WTC11 (cell line): ENCODE results near the gene RPL35. TPM values are rescaled to one million over a fixed set of nuclear protein-coding genes. Genes with fewer than 3 reads are reported as not detected.

ENCODE experiments used
- ATAC-seq: fragments of 200-7000 bp; cut with Tn5 transposase; 2 replicates; pipeline ENCODE4 v1.10.0; 2021; ENCODE audit warnings: mild to moderate bottlenecking, moderate library complexity
- CTCF ChIA-PET: fragments of 300-600 bp; sonication (Branson Sonifier 250); formaldehyde crosslinking; loops from one replicate; lab custom pipeline; 2021; ENCODE audit warnings: antibody characterized with exemption; lab: Charles Lee
- POLR2A ChIA-PET: fragments of 350-600 bp; sonication (Branson Sonifier 250); formaldehyde crosslinking; loops from one replicate; lab custom pipeline; 2021; ENCODE audit warnings: antibody characterized with exemption; lab: Charles Lee
- DNase-seq: peaks from one replicate; pipeline ENCODE4 v3.0.0; 2021; ENCODE audit warnings: low spot score
- H3K27ac Mint-ChIP-seq: 2 replicates; pipeline ENCODE4 v1.8.0; 2021; ENCODE audit warnings: mixed read lengths
- H3K27me3 Mint-ChIP-seq: 2 replicates; pipeline ENCODE4 v1.8.0; 2021; ENCODE audit warnings: low read depth, mild to moderate bottlenecking, moderate library complexity, mixed read lengths
- H3K36me3 Mint-ChIP-seq: 2 replicates; pipeline ENCODE4 v1.8.0; 2021; ENCODE audit warnings: mixed read lengths
- H3K4me1 Mint-ChIP-seq: 2 replicates; pipeline ENCODE4 v1.8.0; 2022; ENCODE audit warnings: mixed read lengths
- H3K4me3 Mint-ChIP-seq: 2 replicates; pipeline ENCODE4 v1.8.0; 2021; ENCODE audit warnings: mild to moderate bottlenecking, moderate library complexity, mixed read lengths
- H3K9me3 Mint-ChIP-seq: 2 replicates; pipeline ENCODE4 v1.8.0; 2021; ENCODE audit warnings: mixed read lengths
- EMX1 ChIP-seq: fragments of 250-450 bp; sonication (Bioruptor Pico); IDR thresholded peaks from 2 replicates; pipeline ENCODE4 v1.8.0; 2021; ENCODE audit warnings: mild to moderate bottlenecking
- FOXJ3 ChIP-seq: sonication (generic); formaldehyde crosslinking; IDR thresholded peaks from 2 replicates; pipeline ENCODE4 v1.9.0; 2021; ENCODE audit warnings: missing genetic modification reagents, mild to moderate bottlenecking, borderline replicate concordance
- HMGA2 ChIP-seq: fragments of 250-450 bp; sonication (Bioruptor Pico); IDR thresholded peaks from 2 replicates; pipeline ENCODE4 v1.4.0; 2021; ENCODE audit warnings: mild to moderate bottlenecking, moderate library complexity
- MXD4 ChIP-seq: fragments of 250-450 bp; sonication (Bioruptor Pico); IDR thresholded peaks from 2 replicates; pipeline ENCODE4 v1.8.0; 2021; ENCODE audit warnings: mild to moderate bottlenecking, moderate library complexity, borderline replicate concordance
- MYBL2 ChIP-seq: sonication (generic); formaldehyde crosslinking; IDR thresholded peaks from 2 replicates; pipeline ENCODE4 v1.8.1; 2023; ENCODE audit warnings: mild to moderate bottlenecking, moderate library complexity, missing genetic modification reagents
- NR3C1 ChIP-seq: sonication (generic); formaldehyde crosslinking; conservative IDR thresholded peaks from 2 replicates; pipeline ENCODE4 v1.8.1; 2023; ENCODE audit warnings: low read depth, mild to moderate bottlenecking, missing genetic modification reagents
- OVOL2 ChIP-seq: fragments of 250-450 bp; sonication (Bioruptor Pico); IDR thresholded peaks from 2 replicates; pipeline ENCODE4 v1.9.0; 2021; ENCODE audit warnings: mild to moderate bottlenecking, borderline replicate concordance
- RORB ChIP-seq: fragments of 250-450 bp; sonication (Bioruptor Pico); IDR thresholded peaks from 2 replicates; pipeline ENCODE4 v1.9.0; 2021; ENCODE audit warnings: mild to moderate bottlenecking
- TCF7 ChIP-seq: sonication (generic); formaldehyde crosslinking; IDR thresholded peaks from 2 replicates; pipeline ENCODE4 v1.8.0; 2022; ENCODE audit warnings: mild to moderate bottlenecking, low read depth, missing genetic modification reagents, moderate library complexity
- ZNF138 ChIP-seq: sonication (generic); formaldehyde crosslinking; conservative IDR thresholded peaks from 2 replicates; pipeline ENCODE4 v1.8.1; 2022; ENCODE audit warnings: mild to moderate bottlenecking, moderate library complexity, missing genetic modification reagents
- ZNF219 ChIP-seq: sonication (generic); formaldehyde crosslinking; IDR thresholded peaks from 2 replicates; pipeline ENCODE4 v1.8.0; 2023; ENCODE audit warnings: missing genetic modification reagents, mild to moderate bottlenecking, borderline replicate concordance
- ZNF232 ChIP-seq: sonication (generic); formaldehyde crosslinking; IDR thresholded peaks from 2 replicates; pipeline ENCODE4 v1.8.0; 2022; ENCODE audit warnings: mild to moderate bottlenecking, missing genetic modification reagents
- ZNF396 ChIP-seq: fragments of 250-450 bp; sonication (Bioruptor Pico); IDR thresholded peaks from 2 replicates; pipeline ENCODE4 v1.8.0; 2021; ENCODE audit warnings: mild to moderate bottlenecking, moderate library complexity, borderline replicate concordance
- ZNF423 ChIP-seq: fragments of 250-450 bp; sonication (Bioruptor Pico); IDR thresholded peaks from 2 replicates; pipeline ENCODE4 v2.1.2; 2022; ENCODE audit warnings: mild to moderate bottlenecking, moderate library complexity
- total RNA-seq: library from RNA; stranded (reverse); gene quantifications from 3 replicates; pipeline ENCODE4 v1.2.3, GENCODE V29; 2021
- TF ChIP-seq, protein P1 (sequence below): fragments of 250-450 bp; sonication (Bioruptor Pico); IDR thresholded peaks from 2 replicates; pipeline ENCODE4 v2.1.2; 2022; ENCODE audit warnings: mild to moderate bottlenecking, moderate library complexity
- TF ChIP-seq, protein P2 (sequence below): sonication (generic); formaldehyde crosslinking; IDR thresholded peaks from 2 replicates; pipeline ENCODE4 v1.8.1; 2022; ENCODE audit warnings: low read depth, mild to moderate bottlenecking, moderate library complexity, missing genetic modification reagents, borderline replicate concordance
- TF ChIP-seq, protein P3 (sequence below): sonication (generic); formaldehyde crosslinking; IDR thresholded peaks from 2 replicates; pipeline ENCODE4 v1.8.0; 2022; ENCODE audit warnings: mild to moderate bottlenecking, missing genetic modification reagents
- TF ChIP-seq, protein P4 (sequence below): fragments of 250-450 bp; sonication (Bioruptor Pico); IDR thresholded peaks from 2 replicates; pipeline ENCODE4 v1.8.0; 2021; ENCODE audit warnings: mild to moderate bottlenecking
- TF ChIP-seq, protein P5 (sequence below): sonication (generic); formaldehyde crosslinking; IDR thresholded peaks from 2 replicates; pipeline ENCODE4 v1.8.1; 2023; ENCODE audit warnings: mild to moderate bottlenecking, missing genetic modification reagents

The RPL35 gene
- total RNA-seq, 1 experiment from 2014 or later, result 1,710 TPM

DNA sequence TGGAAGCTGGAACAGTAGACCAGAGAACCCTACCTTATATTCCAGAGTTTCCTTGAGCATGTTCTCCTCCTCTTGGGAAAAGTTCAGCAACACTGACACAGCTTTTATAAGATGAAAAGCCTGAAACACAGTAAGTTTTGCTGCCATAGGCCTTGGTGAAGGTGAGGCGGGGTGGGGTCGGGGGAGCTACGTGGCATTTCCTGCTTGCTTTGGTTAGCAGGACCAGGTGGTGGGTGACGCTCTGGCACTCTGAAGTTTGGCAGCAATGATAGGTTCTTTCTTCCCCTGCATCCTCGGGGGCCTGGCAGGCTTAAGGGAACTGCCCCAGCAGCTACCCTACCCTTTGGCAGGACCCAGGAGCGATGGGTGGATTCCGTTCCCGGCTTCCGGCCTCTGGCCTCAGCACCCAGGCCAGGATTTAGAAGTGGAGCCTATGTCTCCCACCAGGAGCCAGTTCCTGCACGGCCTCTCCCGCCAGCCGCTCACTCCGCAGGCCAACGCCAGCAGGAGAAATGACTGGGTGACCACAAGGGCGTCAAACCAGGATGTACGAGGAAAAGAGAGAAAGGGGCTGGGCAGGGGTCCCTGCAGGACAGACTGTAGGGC is 19.5 kb upstream of the RPL35 start:
- no peak for TF ChIP-seq ZNF396
- TF ChIP-seq EMX1 (CRISPR knock-in tag), result no peak
- no peak for TF ChIP-seq ZNF219
- no peak for TF ChIP-seq MYBL2 (CRISPR knock-in tag)
- no peak for TF ChIP-seq HMGA2 (CRISPR knock-in tag)
- TF ChIP-seq ZNF423 (CRISPR knock-in tag), result no peak
- TF ChIP-seq, protein P1, sequence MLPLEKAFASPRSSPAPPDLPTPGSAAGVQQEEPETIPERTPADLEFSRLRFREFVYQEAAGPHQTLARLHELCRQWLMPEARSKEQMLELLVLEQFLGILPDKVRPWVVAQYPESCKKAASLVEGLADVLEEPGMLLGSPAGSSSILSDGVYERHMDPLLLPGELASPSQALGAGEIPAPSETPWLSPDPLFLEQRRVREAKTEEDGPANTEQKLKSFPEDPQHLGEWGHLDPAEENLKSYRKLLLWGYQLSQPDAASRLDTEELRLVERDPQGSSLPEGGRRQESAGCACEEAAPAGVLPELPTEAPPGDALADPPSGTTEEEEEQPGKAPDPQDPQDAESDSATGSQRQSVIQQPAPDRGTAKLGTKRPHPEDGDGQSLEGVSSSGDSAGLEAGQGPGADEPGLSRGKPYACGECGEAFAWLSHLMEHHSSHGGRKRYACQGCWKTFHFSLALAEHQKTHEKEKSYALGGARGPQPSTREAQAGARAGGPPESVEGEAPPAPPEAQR (CRISPR knock-in tag), result no peak
- no peak for TF ChIP-seq FOXJ3 (CRISPR knock-in tag)
- no peak for TF ChIP-seq RORB (CRISPR knock-in tag)
- TF ChIP-seq ZNF232 (CRISPR knock-in tag), result no peak
- TF ChIP-seq, protein P2, sequence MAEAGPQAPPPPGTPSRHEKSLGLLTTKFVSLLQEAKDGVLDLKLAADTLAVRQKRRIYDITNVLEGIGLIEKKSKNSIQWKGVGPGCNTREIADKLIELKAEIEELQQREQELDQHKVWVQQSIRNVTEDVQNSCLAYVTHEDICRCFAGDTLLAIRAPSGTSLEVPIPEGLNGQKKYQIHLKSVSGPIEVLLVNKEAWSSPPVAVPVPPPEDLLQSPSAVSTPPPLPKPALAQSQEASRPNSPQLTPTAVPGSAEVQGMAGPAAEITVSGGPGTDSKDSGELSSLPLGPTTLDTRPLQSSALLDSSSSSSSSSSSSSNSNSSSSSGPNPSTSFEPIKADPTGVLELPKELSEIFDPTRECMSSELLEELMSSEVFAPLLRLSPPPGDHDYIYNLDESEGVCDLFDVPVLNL (CRISPR knock-in tag), result no peak
- TF ChIP-seq, protein P3, sequence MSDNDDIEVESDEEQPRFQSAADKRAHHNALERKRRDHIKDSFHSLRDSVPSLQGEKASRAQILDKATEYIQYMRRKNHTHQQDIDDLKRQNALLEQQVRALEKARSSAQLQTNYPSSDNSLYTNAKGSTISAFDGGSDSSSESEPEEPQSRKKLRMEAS (CRISPR knock-in tag), result no peak
- no peak for TF ChIP-seq NR3C1
- no peak for TF ChIP-seq MXD4 (CRISPR knock-in tag)
- TF ChIP-seq, protein P4, sequence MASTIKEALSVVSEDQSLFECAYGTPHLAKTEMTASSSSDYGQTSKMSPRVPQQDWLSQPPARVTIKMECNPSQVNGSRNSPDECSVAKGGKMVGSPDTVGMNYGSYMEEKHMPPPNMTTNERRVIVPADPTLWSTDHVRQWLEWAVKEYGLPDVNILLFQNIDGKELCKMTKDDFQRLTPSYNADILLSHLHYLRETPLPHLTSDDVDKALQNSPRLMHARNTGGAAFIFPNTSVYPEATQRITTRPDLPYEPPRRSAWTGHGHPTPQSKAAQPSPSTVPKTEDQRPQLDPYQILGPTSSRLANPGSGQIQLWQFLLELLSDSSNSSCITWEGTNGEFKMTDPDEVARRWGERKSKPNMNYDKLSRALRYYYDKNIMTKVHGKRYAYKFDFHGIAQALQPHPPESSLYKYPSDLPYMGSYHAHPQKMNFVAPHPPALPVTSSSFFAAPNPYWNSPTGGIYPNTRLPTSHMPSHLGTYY (CRISPR knock-in tag), result no peak
- no peak for TF ChIP-seq OVOL2 (CRISPR knock-in tag)
- TF ChIP-seq, protein P5, sequence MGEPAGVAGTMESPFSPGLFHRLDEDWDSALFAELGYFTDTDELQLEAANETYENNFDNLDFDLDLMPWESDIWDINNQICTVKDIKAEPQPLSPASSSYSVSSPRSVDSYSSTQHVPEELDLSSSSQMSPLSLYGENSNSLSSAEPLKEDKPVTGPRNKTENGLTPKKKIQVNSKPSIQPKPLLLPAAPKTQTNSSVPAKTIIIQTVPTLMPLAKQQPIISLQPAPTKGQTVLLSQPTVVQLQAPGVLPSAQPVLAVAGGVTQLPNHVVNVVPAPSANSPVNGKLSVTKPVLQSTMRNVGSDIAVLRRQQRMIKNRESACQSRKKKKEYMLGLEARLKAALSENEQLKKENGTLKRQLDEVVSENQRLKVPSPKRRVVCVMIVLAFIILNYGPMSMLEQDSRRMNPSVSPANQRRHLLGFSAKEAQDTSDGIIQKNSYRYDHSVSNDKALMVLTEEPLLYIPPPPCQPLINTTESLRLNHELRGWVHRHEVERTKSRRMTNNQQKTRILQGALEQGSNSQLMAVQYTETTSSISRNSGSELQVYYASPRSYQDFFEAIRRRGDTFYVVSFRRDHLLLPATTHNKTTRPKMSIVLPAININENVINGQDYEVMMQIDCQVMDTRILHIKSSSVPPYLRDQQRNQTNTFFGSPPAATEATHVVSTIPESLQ (CRISPR knock-in tag), result no peak
- CTCF ChIA-PET, result interaction anchor here (0.7 to 6.3 kb wide), 5 partner anchors 13 to 107 kb away, joined by 3 to 40 read pairs (median 7); partner anchors contain the start of gene WDR38
- ATAC-seq (no peak), DNase-seq (no peak)
- POLR2A ChIA-PET, result interaction anchor here (0.7 to 2.7 kb wide), 2 partner anchors 20 to 24 kb away, joined by 4 to 7 read pairs; partner anchors contain the start of gene RPL35
- Mint-ChIP-seq H3K4me3 (no peak overlapping the region), H3K4me1 (peaks cover 48% of the 10 kb centered on the region), H3K9me3 (no peaks in the 10 kb centered on the region), H3K27ac (no peak overlapping the region), H3K27me3 (no peaks in the 10 kb centered on the region), H3K36me3 (peaks cover 14% of the 10 kb centered on the region)

DNA sequence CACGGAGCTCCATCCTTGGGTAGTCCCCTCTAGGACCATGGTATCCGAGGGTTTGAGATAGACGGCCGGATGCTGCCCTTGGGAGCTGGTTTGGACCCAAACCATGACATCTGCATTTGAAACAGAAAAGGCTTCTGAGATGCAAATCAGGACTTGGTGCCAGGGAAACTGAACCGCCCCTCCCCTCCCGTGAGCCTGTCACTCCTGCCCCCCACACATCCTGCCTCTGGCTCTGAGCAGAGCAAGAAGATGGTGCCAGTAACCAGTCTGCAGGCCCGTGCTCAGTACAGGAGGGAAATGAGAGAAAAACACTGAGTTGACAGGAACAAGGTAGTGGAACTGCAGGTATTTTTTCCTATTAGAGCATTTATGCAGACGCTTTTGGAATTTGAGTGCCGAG is 18.7 kb upstream of the RPL35 start:
- Mint-ChIP-seq H3K4me3 (peak overlapping the region; percentile 10; the same call in 1 of the 2 replicates), H3K27ac (no peak overlapping the region), H3K4me1 (peaks cover 48% of the 10 kb centered on the region), H3K36me3 (peaks cover 20% of the 10 kb centered on the region), H3K9me3 (no peaks in the 10 kb centered on the region), H3K27me3 (no peaks in the 10 kb centered on the region)
- POLR2A ChIA-PET, result interaction anchor here (0.7 to 2.7 kb wide), 2 partner anchors 19 to 24 kb away, joined by 4 to 7 read pairs; partner anchors contain the start of gene RPL35
- ATAC-seq (peak; percentile 82), DNase-seq (peak; percentile 67)
- TF ChIP-seq ZNF138 (CRISPR knock-in tag) (0 out of 2 replicates have a peak, but pooled peaks have one; percentile 43), TCF7 (CRISPR knock-in tag) (no peak)
- CTCF ChIA-PET, result interaction anchor here (0.9 to 6.3 kb wide), 7 partner anchors 13 to 109 kb away, joined by 5 to 40 read pairs (median 7); partner anchors contain the start of genes NR6A1 and WDR38
